HL-60 (cell line): ENCODE data around the gene KLK5.

Experiments used
- DNase-seq, 2 experiments: peaks; one replicate each; pipeline ENCODE4 v3.0.0-alpha.2; 2010 to 2020; ENCODE audit warnings: low read depth in 1 of 2, low spot score in 1 of 2
- H3K27ac ChIP-seq: fragments of 250-450 bp; sonication (Bioruptor Pico); replicated peaks from 2 replicates; pipeline ENCODE4 v1.5.1; 2020; ENCODE audit warnings: mild to moderate bottlenecking, moderate library complexity
- H3K27me3 ChIP-seq: fragments of 250-450 bp; sonication (Bioruptor Pico); 2 replicates; pipeline ENCODE4 v1.5.1; 2021; ENCODE audit warnings: mild to moderate bottlenecking, moderate library complexity; ENCODE audit not compliant: insufficient read depth, poor library complexity, severe bottlenecking
- H3K4me3 ChIP-seq: replicated peaks from 2 replicates; pipeline ENCODE4 v1.5.1; 2011; ENCODE audit warnings: mild to moderate bottlenecking, control low read depth, low read length; ENCODE audit not compliant: insufficient read depth
- GABPA ChIP-seq: IDR thresholded peaks from 2 replicates; pipeline ENCODE4 v1.6.1; 2012; ENCODE audit warnings: low read depth
- POLR2AphosphoS5 ChIP-seq: IDR thresholded peaks from 2 replicates; pipeline ENCODE4 v1.6.1; 2012; ENCODE audit warnings: low read depth
- SPI1 ChIP-seq: IDR thresholded peaks from 2 replicates; pipeline ENCODE4 v1.6.1; 2012; ENCODE audit warnings: low read depth, mild to moderate bottlenecking, borderline replicate concordance
- TF ChIP-seq, protein P1 (sequence below): IDR thresholded peaks from 2 replicates; pipeline ENCODE4 v1.6.1; 2012; ENCODE audit warnings: low read depth; ENCODE audit not compliant: insufficient replicate concordance
- TF ChIP-seq, protein P2 (sequence below): IDR thresholded peaks from one replicate; pipeline ENCODE4 v1.5.1; 2011; ENCODE audit warnings: low read length, control low read depth, inconsistent platforms; ENCODE audit not compliant: insufficient read depth

The KLK5 gene

DNA sequence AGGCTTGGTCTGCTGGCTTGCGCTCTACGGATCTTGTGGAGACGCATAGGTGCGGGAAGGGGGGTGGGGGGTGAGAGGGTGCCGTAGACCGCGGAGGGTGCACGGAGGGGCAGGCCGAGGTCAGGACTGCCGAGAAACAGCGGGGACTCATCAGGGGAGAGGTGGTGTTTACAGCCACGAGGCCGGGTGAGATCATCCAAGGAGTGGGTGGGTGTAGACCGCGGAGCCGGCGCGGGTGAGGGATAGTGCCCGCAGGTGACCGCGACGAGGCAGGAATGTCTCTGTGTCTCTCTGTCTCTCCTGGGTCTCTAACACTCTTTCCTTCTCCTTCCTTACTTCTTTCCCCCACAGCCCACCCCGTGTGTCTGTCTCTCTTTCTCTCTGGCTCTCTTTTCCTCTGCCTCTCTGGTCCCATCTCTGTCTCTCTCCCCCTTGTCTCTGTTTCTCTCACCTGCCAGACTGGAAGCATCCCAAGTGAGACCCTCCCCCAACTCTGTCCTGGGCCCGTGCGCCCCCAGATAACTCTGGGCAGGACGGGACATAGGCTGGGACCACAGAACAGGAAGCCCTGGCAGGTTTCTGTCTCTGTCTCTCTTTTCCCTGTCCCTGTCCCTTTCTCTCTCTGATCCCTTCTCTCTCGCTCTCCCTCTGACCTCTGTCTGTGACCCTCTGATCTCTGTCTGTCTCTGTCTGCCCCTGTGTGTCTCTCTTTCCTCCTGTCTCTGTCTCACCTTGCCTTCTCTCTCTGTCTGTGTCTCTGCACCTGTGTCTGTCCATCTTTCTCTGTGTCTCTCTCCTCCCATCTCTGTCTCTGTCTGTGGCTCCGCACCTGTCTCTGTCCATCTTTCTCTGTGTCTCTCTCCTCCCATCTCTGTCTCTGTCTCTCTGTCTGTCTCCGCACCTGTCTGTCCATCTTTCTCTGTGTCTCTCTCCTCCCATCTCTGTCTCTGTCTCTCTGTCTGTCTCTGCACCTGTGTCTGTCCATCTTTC, 39.8 kb downstream of the KLK5 start:
- Histone ChIP-seq H3K27ac (no peak overlapping the region), H3K27me3 (peaks cover 38% of the 10 kb centered on the region), H3K4me3 (no peak overlapping the region)
- TF ChIP-seq, protein P1, sequence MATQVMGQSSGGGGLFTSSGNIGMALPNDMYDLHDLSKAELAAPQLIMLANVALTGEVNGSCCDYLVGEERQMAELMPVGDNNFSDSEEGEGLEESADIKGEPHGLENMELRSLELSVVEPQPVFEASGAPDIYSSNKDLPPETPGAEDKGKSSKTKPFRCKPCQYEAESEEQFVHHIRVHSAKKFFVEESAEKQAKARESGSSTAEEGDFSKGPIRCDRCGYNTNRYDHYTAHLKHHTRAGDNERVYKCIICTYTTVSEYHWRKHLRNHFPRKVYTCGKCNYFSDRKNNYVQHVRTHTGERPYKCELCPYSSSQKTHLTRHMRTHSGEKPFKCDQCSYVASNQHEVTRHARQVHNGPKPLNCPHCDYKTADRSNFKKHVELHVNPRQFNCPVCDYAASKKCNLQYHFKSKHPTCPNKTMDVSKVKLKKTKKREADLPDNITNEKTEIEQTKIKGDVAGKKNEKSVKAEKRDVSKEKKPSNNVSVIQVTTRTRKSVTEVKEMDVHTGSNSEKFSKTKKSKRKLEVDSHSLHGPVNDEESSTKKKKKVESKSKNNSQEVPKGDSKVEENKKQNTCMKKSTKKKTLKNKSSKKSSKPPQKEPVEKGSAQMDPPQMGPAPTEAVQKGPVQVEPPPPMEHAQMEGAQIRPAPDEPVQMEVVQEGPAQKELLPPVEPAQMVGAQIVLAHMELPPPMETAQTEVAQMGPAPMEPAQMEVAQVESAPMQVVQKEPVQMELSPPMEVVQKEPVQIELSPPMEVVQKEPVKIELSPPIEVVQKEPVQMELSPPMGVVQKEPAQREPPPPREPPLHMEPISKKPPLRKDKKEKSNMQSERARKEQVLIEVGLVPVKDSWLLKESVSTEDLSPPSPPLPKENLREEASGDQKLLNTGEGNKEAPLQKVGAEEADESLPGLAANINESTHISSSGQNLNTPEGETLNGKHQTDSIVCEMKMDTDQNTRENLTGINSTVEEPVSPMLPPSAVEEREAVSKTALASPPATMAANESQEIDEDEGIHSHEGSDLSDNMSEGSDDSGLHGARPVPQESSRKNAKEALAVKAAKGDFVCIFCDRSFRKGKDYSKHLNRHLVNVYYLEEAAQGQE = no peak
- TF ChIP-seq, protein P2, sequence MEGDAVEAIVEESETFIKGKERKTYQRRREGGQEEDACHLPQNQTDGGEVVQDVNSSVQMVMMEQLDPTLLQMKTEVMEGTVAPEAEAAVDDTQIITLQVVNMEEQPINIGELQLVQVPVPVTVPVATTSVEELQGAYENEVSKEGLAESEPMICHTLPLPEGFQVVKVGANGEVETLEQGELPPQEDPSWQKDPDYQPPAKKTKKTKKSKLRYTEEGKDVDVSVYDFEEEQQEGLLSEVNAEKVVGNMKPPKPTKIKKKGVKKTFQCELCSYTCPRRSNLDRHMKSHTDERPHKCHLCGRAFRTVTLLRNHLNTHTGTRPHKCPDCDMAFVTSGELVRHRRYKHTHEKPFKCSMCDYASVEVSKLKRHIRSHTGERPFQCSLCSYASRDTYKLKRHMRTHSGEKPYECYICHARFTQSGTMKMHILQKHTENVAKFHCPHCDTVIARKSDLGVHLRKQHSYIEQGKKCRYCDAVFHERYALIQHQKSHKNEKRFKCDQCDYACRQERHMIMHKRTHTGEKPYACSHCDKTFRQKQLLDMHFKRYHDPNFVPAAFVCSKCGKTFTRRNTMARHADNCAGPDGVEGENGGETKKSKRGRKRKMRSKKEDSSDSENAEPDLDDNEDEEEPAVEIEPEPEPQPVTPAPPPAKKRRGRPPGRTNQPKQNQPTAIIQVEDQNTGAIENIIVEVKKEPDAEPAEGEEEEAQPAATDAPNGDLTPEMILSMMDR = no peak
- TF ChIP-seq POLR2AphosphoS5 = no peak
- DNase-seq = no peak

DNA sequence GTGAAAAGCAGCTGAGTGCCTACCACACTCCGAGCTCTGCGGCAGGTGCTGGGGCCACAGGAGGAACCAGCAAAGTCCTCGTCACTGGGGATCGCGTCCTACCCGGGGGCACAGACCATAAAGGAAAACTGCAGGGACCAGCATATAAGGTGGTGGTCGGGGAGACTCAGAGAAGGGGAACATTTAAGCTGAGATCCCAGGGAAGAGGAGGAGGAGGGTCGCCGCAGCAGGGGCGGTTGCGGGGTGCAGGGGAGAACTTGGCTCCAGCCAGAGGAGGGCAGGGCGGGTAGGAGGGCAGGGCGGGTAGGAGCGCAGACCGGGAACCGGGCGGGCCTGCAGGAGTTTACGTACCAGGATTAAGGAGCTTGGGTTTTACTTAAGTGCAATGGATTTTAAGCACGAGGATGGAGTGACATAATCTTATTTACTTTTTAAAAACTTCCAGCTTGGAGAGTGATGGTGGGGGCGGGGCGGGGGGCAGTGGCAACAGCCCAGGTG, 40.7 kb downstream of the KLK5 start:
- DNase-seq = no peak
- TF ChIP-seq SPI1 (no peak), GABPA (no peak), POLR2AphosphoS5 (no peak)
- TF ChIP-seq, protein P2 = no peak
- TF ChIP-seq, protein P1 = no peak
- Histone ChIP-seq H3K27ac (no peak overlapping the region), H3K4me3 (no peak overlapping the region), H3K27me3 (peaks cover 38% of the 10 kb centered on the region)

DNA sequence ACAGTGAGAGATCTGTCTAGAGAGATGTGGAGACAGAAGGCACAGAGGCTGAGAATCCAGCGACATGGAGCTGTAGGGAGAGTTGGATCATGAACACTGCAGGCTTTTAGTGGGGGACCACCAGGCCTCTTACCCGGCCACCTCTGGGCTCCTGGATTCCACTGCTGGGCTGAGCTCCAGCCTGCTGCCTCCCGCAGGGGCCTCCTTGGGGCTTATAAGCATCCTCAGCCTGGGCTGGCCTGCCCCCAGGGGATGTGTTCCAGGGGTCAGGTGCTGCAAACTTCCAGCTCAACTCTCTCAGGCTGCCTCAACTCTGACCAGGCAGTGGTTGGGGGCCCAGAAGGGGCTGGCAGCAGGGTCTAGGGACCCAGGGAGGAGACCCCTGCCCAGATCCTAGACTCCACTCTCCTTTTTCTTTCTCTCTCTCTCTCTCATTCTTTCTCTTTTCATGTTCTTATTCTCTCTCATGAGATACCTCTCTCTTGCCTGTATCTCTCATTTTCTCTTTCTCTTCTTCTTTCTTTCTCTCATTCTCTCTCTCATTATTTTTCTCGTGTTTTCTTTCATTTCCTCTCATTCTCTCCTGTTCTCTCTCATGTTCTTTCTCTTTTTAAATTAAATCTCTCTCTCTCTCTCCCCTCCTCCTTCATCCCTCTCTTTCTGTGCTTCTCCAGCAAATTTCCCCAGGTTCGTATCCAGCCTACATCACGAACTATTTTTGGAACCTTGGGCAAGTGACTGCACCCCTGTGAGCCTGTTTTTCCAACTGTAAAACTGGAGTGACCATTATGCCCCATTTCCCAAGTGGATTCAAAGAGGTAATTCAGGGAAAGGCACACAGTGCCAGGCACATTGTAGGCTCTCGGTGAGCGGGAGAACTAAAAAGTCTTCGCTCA, 41.4 kb downstream of the KLK5 start, which contains the start of gene KLK4:
Gene KLK4 (minus strand): TSS at position 190 of the 896 bp plus-strand sequence. CDS start 657 bp downstream, outside the sequence.
- TF ChIP-seq, protein P2 = no peak
- TF ChIP-seq, protein P1 = no peak
- TF ChIP-seq POLR2AphosphoS5 (no peak), GABPA (no peak), SPI1 (no peak)
- Histone ChIP-seq H3K27ac (no peak within 1 kb of the TSS), H3K27me3 (peaks cover 38% of the 10 kb centered on the region), H3K4me3 (no peak within 1 kb of the TSS)
- no peak for DNase-seq
